H1 (cell line): Measurements from ENCODE around the gene JUN. TPM values are rescaled to one million over a fixed set of nuclear protein-coding genes. Genes with fewer than 3 reads are reported as not detected.
A peak's percentile ranks its signal among the peaks of the same experiment; 100 is the strongest.

ENCODE experiments used
- CTCF ChIA-PET: fragments of 300-600 bp; sonication (Branson Sonifier 250); formaldehyde crosslinking; loops from one replicate; lab custom pipeline; 2021; ENCODE audit not compliant: partially characterized antibody; lab: Charles Lee
- POLR2A ChIA-PET: fragments of 300-600 bp; sonication (Branson Sonifier 250); formaldehyde crosslinking; loops from one replicate; lab custom pipeline; 2021; ENCODE audit warnings: inconsistent platforms; ENCODE audit not compliant: partially characterized antibody; lab: Charles Lee
- DNase-seq, 2 experiments: peaks; one replicate each; pipeline versions ENCODE4 v3.0.0 to v3.0.0-alpha.2; 2010 to 2022; ENCODE audit warnings: low spot score in 2 of 2, low read depth in 1 of 2, mixed read lengths in 1 of 2
- FAIRE-seq: peaks from 2 replicates; lab custom pipeline; 2011; peaks lifted over from hg19 to GRCh38; lab: Jason Lieb, UNC
- H2AFZ ChIP-seq: 2 replicates; pipeline ENCODE4 v1.8.1; 2012; ENCODE audit warnings: low read length, inconsistent platforms
- H2AK5ac ChIP-seq: 2 replicates; pipeline ENCODE4 v1.6.1; 2013; ENCODE audit warnings: low read depth, low read length
- H2BK120ac ChIP-seq: replicated peaks from 2 replicates; pipeline ENCODE3; 2013; ENCODE audit warnings: low read depth, low read length, inconsistent platforms
- H2BK12ac ChIP-seq: 2 replicates; pipeline ENCODE4 v1.6.1; 2013; ENCODE audit warnings: low read depth, low read length
- H2BK15ac ChIP-seq: 2 replicates; pipeline ENCODE4 v1.6.1; 2013; ENCODE audit warnings: low read length
- H2BK20ac ChIP-seq: 2 replicates; pipeline ENCODE4 v1.6.1; 2013; ENCODE audit warnings: low read length
- H2BK5ac ChIP-seq: 2 replicates; pipeline ENCODE4 v1.6.1; 2013; ENCODE audit warnings: low read depth, low read length
- H3K14ac ChIP-seq: 2 replicates; pipeline ENCODE4 v1.6.1; 2013; ENCODE audit warnings: inconsistent platforms; ENCODE audit not compliant: insufficient read length
- H3K18ac ChIP-seq: 2 replicates; pipeline ENCODE4 v1.6.1; 2013; ENCODE audit warnings: low read length; ENCODE audit errors: extremely low read depth
- H3K23ac ChIP-seq: 2 replicates; pipeline ENCODE4 v1.6.1; 2013; ENCODE audit warnings: inconsistent platforms; ENCODE audit not compliant: insufficient read length
- H3K23me2 ChIP-seq: 2 replicates; pipeline ENCODE4 v1.6.1; 2013; ENCODE audit warnings: low read depth, low read length
- H3K27ac ChIP-seq: 2 replicates; pipeline ENCODE4 v1.6.1; 2011; ENCODE audit warnings: low read depth, low read length, inconsistent platforms
- H3K27me3 ChIP-seq, 4 experiments: replicated peaks in 1 of 4; 1 replicate in 1 of 4; 2 replicates in 3 of 4; pipeline versions ENCODE4 v1.6.1 to v1.8.1; 2011 to 2013; ENCODE audit warnings: low read length in 3 of 4, mild to moderate bottlenecking in 3 of 4, inconsistent platforms in 2 of 4, mixed read lengths in 2 of 4, moderate library complexity in 1 of 4; ENCODE audit not compliant: control insufficient read depth in 3 of 4, insufficient read depth in 3 of 4; ENCODE audit errors: extremely low read depth in 1 of 4
- H3K36me3 ChIP-seq, 4 experiments: 2 replicates each; pipeline versions ENCODE4 v1.6.1 to v1.8.1; 2011 to 2013; ENCODE audit warnings: mild to moderate bottlenecking in 4 of 4, low read length in 3 of 4, moderate library complexity in 2 of 4, control low read depth in 1 of 4, inconsistent platforms in 1 of 4; ENCODE audit not compliant: insufficient read depth in 4 of 4, control insufficient read depth in 2 of 4
- H3K4ac ChIP-seq: replicated peaks from 2 replicates; pipeline ENCODE3; 2013; ENCODE audit warnings: low read length, low read depth, mixed read lengths, inconsistent platforms; ENCODE audit not compliant: insufficient read length
- H3K4me1 ChIP-seq, 4 experiments: replicated peaks in 1 of 4; 1 replicate in 1 of 4; 2 replicates in 3 of 4; pipeline versions ENCODE4 v1.6.1 to v1.8.1; 2011 to 2013; ENCODE audit warnings: low read length in 3 of 4, inconsistent platforms in 2 of 4, mixed read lengths in 1 of 4; ENCODE audit not compliant: insufficient read depth in 4 of 4, control insufficient read depth in 3 of 4
- H3K4me2 ChIP-seq, 2 experiments: 2 replicates each; pipeline versions ENCODE4 v1.6.1 to v1.8.1; 2011 to 2013; ENCODE audit warnings: low read depth in 2 of 2, low read length in 2 of 2, control low read depth in 1 of 2, inconsistent platforms in 1 of 2, mild to moderate bottlenecking in 1 of 2; ENCODE audit not compliant: insufficient read depth in 1 of 2
- H3K4me3 ChIP-seq, 4 experiments: fragments of 200-600, 300-600 bp in 1 of 4; sonication (generic), shearing (Covaris generic), sonication (Bioruptor Twin) in 1 of 4; 2 replicates each; pipeline versions ENCODE4 v1.5.1 to v1.8.1; 2011 to 2016; ENCODE audit warnings: low read length in 4 of 4, low read depth in 3 of 4, control low read depth in 2 of 4, inconsistent platforms in 2 of 4, mild to moderate bottlenecking in 2 of 4, mixed read lengths in 1 of 4, moderate library complexity in 1 of 4; ENCODE audit not compliant: insufficient read depth in 2 of 4; ENCODE audit errors: extremely low read depth in 1 of 4
- H3K56ac ChIP-seq: replicated peaks from 2 replicates; pipeline ENCODE3; 2013; ENCODE audit warnings: low read depth, mild to moderate bottlenecking, mixed read lengths, low read length, inconsistent platforms; ENCODE audit not compliant: insufficient read length
- H3K79me1 ChIP-seq: 2 replicates; pipeline ENCODE4 v1.6.1; 2013; ENCODE audit warnings: low read depth, low read length, control low read depth
- H3K79me2 ChIP-seq, 2 experiments: 2 replicates each; pipeline versions ENCODE4 v1.6.1 to v1.8.1; 2012 to 2013; ENCODE audit warnings: low read length in 2 of 2, mild to moderate bottlenecking in 2 of 2, inconsistent platforms in 1 of 2; ENCODE audit not compliant: insufficient read depth in 2 of 2, control insufficient read depth in 1 of 2
- H3K9ac ChIP-seq, 4 experiments: replicated peaks in 1 of 4; 1 replicate in 1 of 4; 2 replicates in 3 of 4; pipeline versions ENCODE4 v1.6.1 to v1.8.1; 2011 to 2013; ENCODE audit warnings: low read depth in 3 of 4, low read length in 3 of 4, control low read depth in 2 of 4, mild to moderate bottlenecking in 2 of 4, moderate library complexity in 2 of 4, inconsistent platforms in 1 of 4; ENCODE audit errors: extremely low read depth in 1 of 4
- H3K9me3 ChIP-seq, 2 experiments: 2 replicates each; pipeline versions ENCODE4 v1.6.1 to v1.8.1; 2012 to 2013; ENCODE audit warnings: mild to moderate bottlenecking in 2 of 2, moderate library complexity in 2 of 2, control low read depth in 1 of 2, inconsistent platforms in 1 of 2, low read depth in 1 of 2, low read length in 1 of 2, mixed read lengths in 1 of 2; ENCODE audit not compliant: insufficient read depth in 2 of 2
- H4K20me1 ChIP-seq, 2 experiments: replicated peaks in 1 of 2; 2 replicates each; pipeline versions ENCODE3 to v1.8.1; 2011 to 2013; ENCODE audit warnings: inconsistent platforms in 2 of 2, low read length in 2 of 2, mild to moderate bottlenecking in 1 of 2; ENCODE audit not compliant: insufficient read depth in 2 of 2, control insufficient read depth in 1 of 2
- H4K5ac ChIP-seq: 2 replicates; pipeline ENCODE4 v1.6.1; 2013; ENCODE audit warnings: low read length, low read depth, mixed read lengths, inconsistent platforms; ENCODE audit not compliant: insufficient read length
- H4K8ac ChIP-seq: 2 replicates; pipeline ENCODE4 v1.8.0; 2013; ENCODE audit warnings: mild to moderate bottlenecking, moderate library complexity, low read length, inconsistent platforms; ENCODE audit not compliant: insufficient read depth; ENCODE audit errors: extremely low read depth
- H4K91ac ChIP-seq: replicated peaks from 2 replicates; pipeline ENCODE3; 2013; ENCODE audit warnings: low read length, mixed read lengths, inconsistent platforms; ENCODE audit not compliant: insufficient read length
- CTCF ChIP-seq, 3 experiments: IDR thresholded peaks; 1 replicate in 2 of 3; 2 replicates in 1 of 3; pipeline versions ENCODE4 v1.5.1 to v1.6.1; 2011; ENCODE audit warnings: low read length in 3 of 3, mild to moderate bottlenecking in 3 of 3, inconsistent platforms in 2 of 3, low read depth in 1 of 3, moderate library complexity in 1 of 3; ENCODE audit not compliant: insufficient read depth in 1 of 3; ENCODE audit errors: control extremely low read depth in 1 of 3
- EZH2 ChIP-seq: fragments of 200-600 bp; sonication (generic); IDR thresholded peaks from 2 replicates; pipeline ENCODE4 v1.7.1; 2012; ENCODE audit warnings: low read depth, mild to moderate bottlenecking, moderate library complexity, low read length, inconsistent platforms; ENCODE audit not compliant: severe bottlenecking
- GABPA ChIP-seq: IDR thresholded peaks from 2 replicates; pipeline ENCODE4 v1.6.1; 2011; ENCODE audit warnings: mild to moderate bottlenecking, low read length, moderate library complexity, borderline replicate concordance; ENCODE audit not compliant: insufficient read depth
- GTF2F1 ChIP-seq: IDR thresholded peaks from 2 replicates; pipeline ENCODE4 v1.6.1; 2012; ENCODE audit warnings: low read depth, low read length, improper control_type of control experiment, borderline replicate concordance
- KDM5A ChIP-seq: fragments of 200-600 bp; IDR thresholded peaks from 2 replicates; pipeline ENCODE4 v1.7.1; 2012; ENCODE audit warnings: mild to moderate bottlenecking, low read length, inconsistent platforms, mixed read lengths
- MAFK ChIP-seq: IDR thresholded peaks from 2 replicates; pipeline ENCODE4 v1.6.1; 2012; ENCODE audit warnings: low read depth, mild to moderate bottlenecking, improper control_type of control experiment, low read length
- POLR2A ChIP-seq, 2 experiments: IDR thresholded peaks; 1 replicate in 1 of 2; 2 replicates in 1 of 2; pipeline ENCODE4 v1.6.1; 2011; ENCODE audit warnings: low read depth in 2 of 2, low read length in 2 of 2, mild to moderate bottlenecking in 2 of 2; ENCODE audit errors: control extremely low read depth in 1 of 2
- POLR2AphosphoS5 ChIP-seq: IDR thresholded peaks from 2 replicates; pipeline ENCODE4 v1.6.1; 2011; ENCODE audit warnings: low read depth, low read length
- RAD21 ChIP-seq, 2 experiments: IDR thresholded peaks in 1 of 2; conservative IDR thresholded peaks in 1 of 2; 2 replicates each; pipeline ENCODE4 v1.6.1; 2011; ENCODE audit warnings: low read depth in 2 of 2, low read length in 2 of 2, improper control_type of control experiment in 1 of 2, inconsistent platforms in 1 of 2, mild to moderate bottlenecking in 1 of 2, moderate library complexity in 1 of 2
- SP4 ChIP-seq: IDR thresholded peaks from 2 replicates; pipeline ENCODE4 v1.6.1; 2012; ENCODE audit warnings: low read length, inconsistent platforms
- SRF ChIP-seq: IDR thresholded peaks from 2 replicates; pipeline ENCODE4 v1.6.1; 2011; ENCODE audit warnings: mild to moderate bottlenecking, low read depth, low read length, moderate library complexity
- TEAD4 ChIP-seq: IDR thresholded peaks from 2 replicates; pipeline ENCODE4 v1.6.1; 2012; ENCODE audit warnings: low read depth, low read length, inconsistent platforms, mixed read lengths
- WGBS, 2 experiments: shearing (Covaris generic) in 1 of 2; methylation state at CpG; one replicate each; pipeline versions ENCODE4 v1.1.6 to v1.1.7; 2013 to 2015; ENCODE audit warnings: low lambda C conversion rate in 2 of 2, mixed read lengths in 2 of 2, inconsistent platforms in 1 of 2, low coverage in 1 of 2, missing lambda C conversion rate in 1 of 2; ENCODE audit not compliant: insufficient replicate concordance in 2 of 2, insufficient coverage in 1 of 2, insufficient read length in 1 of 2; ENCODE audit errors: extremely low coverage in 1 of 2, missing lambda C conversion rate in 1 of 2; 5-methylcytosine and 5-hydroxymethylcytosine counted together
- polyA plus RNA-seq, 7 experiments: library from polyadenylated mRNA; depleted of rRNA in 3 of 7; stranded (reverse) in 5 of 7; unstranded in 2 of 7; fragments of >200 nt in 5 of 7; fragments of 200-250 nt in 2 of 7; gene quantifications; 1 replicate in 5 of 7; 2 replicates in 1 of 7; 4 replicates in 1 of 7; pipeline versions ENCODE4 v1.2.1 to v1.2.3, GENCODE V29; 2011 to 2013; ENCODE audit warnings: missing spikeins in 2 of 7, mixed read lengths in 2 of 7
- total RNA-seq: library from RNA; stranded (reverse); fragmentation: NEBNext Ultra II Directional; extraction: Animal tissue kit (Norgen Biotek cat#: 25700); gene quantifications from 2 replicates; pipeline ENCODE4 v1.2.1, GENCODE V29; 2021

Gene JUN
- total and polyA plus RNA-seq, 2 of the 8 experiments (the other 6 are each of a cell fraction or from before 2014, with no cell fraction given) = 4.4 to 10.9 TPM

GRCh38 chr1:58745666-58746065 lies 38.2 kb downstream of the JUN start:
- 92% methylated on average over 5 of the region's 5 CpGs; no CpG with 5 or more reads in 1 of the 2 experiments for WGBS, 2 experiments
- Histone ChIP-seq H2AK5ac (no peak overlapping the region), H3K36me3 (no peaks in the 10 kb centered on the region), H2BK15ac (no peak overlapping the region), H3K9ac (no peak overlapping the region), H2BK20ac (0 out of 2 replicates have a peak overlapping the region, but pooled peaks have one; percentile 55), H3K79me2 (no peaks in the 10 kb centered on the region), H3K56ac (no peak overlapping the region), H3K79me1 (no peaks in the 10 kb centered on the region), H3K27me3 (no peaks in the 10 kb centered on the region), H3K23ac (no peak overlapping the region), H3K27ac (no peak overlapping the region), H3K4me1 (no peaks in the 10 kb centered on the region), H3K18ac (no peak overlapping the region), H3K14ac (no peak overlapping the region), H2BK12ac (no peak overlapping the region), H4K5ac (no peak overlapping the region), H2AFZ (no peak overlapping the region), H3K23me2 (no peaks in the 10 kb centered on the region), H3K4ac (no peak overlapping the region), H4K20me1 (no peaks in the 10 kb centered on the region), H4K8ac (no peak overlapping the region), H3K4me2 (no peak overlapping the region), H2BK5ac (no peak overlapping the region), H3K4me3 (no peak overlapping the region), H3K9me3 (no peaks in the 10 kb centered on the region), H2BK120ac (no peak overlapping the region), H4K91ac (no peak overlapping the region)
- CTCF ChIA-PET = interaction anchor here (1.0 to 1.3 kb wide), 2 partner anchors 9 to 1013 kb away, joined by 3 to 6 read pairs; no protein-coding TSS in a partner anchor
- POLR2A ChIA-PET = no interaction called here
- no peak for DNase-seq
- FAIRE-seq = no peak
- TF ChIP-seq TEAD4 (no peak), EZH2 (no peak), SP4 (no peak), MAFK (no peak), CTCF (IDR thresholded peaks at IDR 0.05; ENCODE audit: control extremely low read depth in 1 of 3, insufficient read depth in 1 of 3, low read depth in 1 of 3, low read length in 3 of 3) (no peak), POLR2AphosphoS5 (no peak), POLR2A (IDR thresholded peaks at IDR 0.05; ENCODE audit: control extremely low read depth in 1 of 2, low read depth in 2 of 2, low read length in 2 of 2) (no peak), GABPA (no peak), SRF (no peak), KDM5A (no peak), GTF2F1 (no peak), RAD21 (IDR thresholded peaks at IDR 0.05 in 1 of 2, conservative IDR thresholded peaks at IDR 0.05 in 1 of 2; ENCODE audit: low read depth in 2 of 2, low read length in 2 of 2) (no peak)
